HepG2 (cell line): ENCODE data around the gene ADAMTS17. TPM values are rescaled to one million over a fixed set of nuclear protein-coding genes. Genes with fewer than 3 reads are reported as not detected.

ENCODE experiments used
- ATAC-seq: fragments of 200-7000 bp; cut with Tn5 transposase; 3 replicates; pipeline ENCODE4 v1.9.1; 2020; ENCODE audit warnings: mild to moderate bottlenecking, moderate library complexity
- BruUV-seq: library from RNA; stranded (reverse); fragments of 400-500 nt; replicated peaks from 2 replicates; lab custom pipeline; 2021; lab: Mats Ljungman, UMichigan
- CTCF ChIA-PET: fragments of 300-600 bp; formaldehyde crosslinking; extraction: SDS; loops from one replicate; lab custom pipeline; 2021; ENCODE audit warnings: low total read pairs, inconsistent platforms, low intra/inter-chr PET ratio; lab: Yijun Ruan, JAX
- POLR2A ChIA-PET: fragments of 350-600 bp; sonication (Branson Sonifier 250); formaldehyde crosslinking; loops from one replicate; lab custom pipeline; 2020; ENCODE audit warnings: antibody characterized with exemption, inconsistent platforms; lab: Yijun Ruan, JAX
- DNase-seq: peaks from one replicate; pipeline ENCODE4 v3.0.0-alpha.2; 2015; ENCODE audit warnings: low spot score
- FAIRE-seq: peaks from 3 replicates; lab custom pipeline; 2011; peaks lifted over from hg19 to GRCh38; lab: Jason Lieb, UNC
- H2AFZ ChIP-seq: one replicate; pipeline ENCODE4 v1.6.1; 2011; ENCODE audit warnings: low read length, inconsistent platforms
- H3K27ac ChIP-seq: fragments of 300-600 bp; 3 replicates; pipeline ENCODE4 v1.8.0; 2011; ENCODE audit warnings: mixed run types, mild to moderate bottlenecking, mixed read lengths, low read length, inconsistent platforms; ENCODE audit not compliant: insufficient read depth; ENCODE audit errors: extremely low read length
- H3K27me3 ChIP-seq, 2 experiments: fragments of 200-600 bp in 1 of 2; 2 replicates in 1 of 2; 3 replicates in 1 of 2; pipeline versions ENCODE4 v1.6.0 to v1.8.0; 2011; ENCODE audit warnings: low read length in 2 of 2, mild to moderate bottlenecking in 2 of 2, moderate library complexity in 2 of 2, inconsistent platforms in 1 of 2; ENCODE audit not compliant: insufficient read depth in 2 of 2, control insufficient read depth in 1 of 2
- H3K36me3 ChIP-seq, 2 experiments: fragments of 200-600 bp in 1 of 2; replicated peaks in 1 of 2; 2 replicates in 1 of 2; 3 replicates in 1 of 2; pipeline versions ENCODE4 v1.5.1 to v1.8.0; 2011; ENCODE audit warnings: low read length in 2 of 2, inconsistent platforms in 1 of 2; ENCODE audit not compliant: insufficient read depth in 2 of 2, control insufficient read depth in 1 of 2
- H3K4me1 ChIP-seq: 2 replicates; pipeline ENCODE4 v1.5.1; 2012; ENCODE audit warnings: low read length, inconsistent platforms; ENCODE audit not compliant: insufficient read depth
- H3K4me2 ChIP-seq: 2 replicates; pipeline ENCODE4 v1.6.0; 2011; ENCODE audit warnings: low read depth, low read length, inconsistent platforms
- H3K4me3 ChIP-seq, 3 experiments: fragments of 200-600 bp in 1 of 3; sonication (generic), shearing (Covaris generic) in 1 of 3; replicated peaks in 1 of 3; 2 replicates each; pipeline ENCODE4 v1.5.1; 2011 to 2016; ENCODE audit warnings: low read length in 3 of 3, inconsistent platforms in 2 of 3, low read depth in 2 of 3, mild to moderate bottlenecking in 2 of 3, control low read depth in 1 of 3, mixed read lengths in 1 of 3; ENCODE audit not compliant: insufficient read depth in 1 of 3
- H3K79me2 ChIP-seq: one replicate; pipeline ENCODE4 v1.6.1; 2011; ENCODE audit warnings: low read length, inconsistent platforms; ENCODE audit not compliant: insufficient read depth
- H3K9ac ChIP-seq: 2 replicates; pipeline ENCODE4 v1.6.0; 2011; ENCODE audit warnings: mild to moderate bottlenecking, low read depth, low read length, inconsistent platforms; ENCODE audit not compliant: insufficient read depth
- H3K9me3 ChIP-seq: 2 replicates; pipeline ENCODE4 v1.5.1; 2012; ENCODE audit warnings: mild to moderate bottlenecking, low read length
- H4K20me1 ChIP-seq: 2 replicates; pipeline ENCODE4 v1.6.0; 2011; ENCODE audit warnings: inconsistent platforms, mild to moderate bottlenecking, low read length, moderate library complexity; ENCODE audit not compliant: insufficient read depth
- ARNT ChIP-seq: fragments of 450-650 bp; IDR thresholded peaks from 2 replicates; pipeline ENCODE4 v1.6.1; 2017
- MLLT10 ChIP-seq: sonication (generic); formaldehyde crosslinking; IDR thresholded peaks from 2 replicates; pipeline ENCODE4 v1.4.0; 2020; ENCODE audit warnings: missing genetic modification reagents
- SALL1 ChIP-seq: sonication (generic); formaldehyde crosslinking; IDR thresholded peaks from 2 replicates; pipeline ENCODE4 v1.8.0; 2022; ENCODE audit warnings: mild to moderate bottlenecking, missing genetic modification reagents
- SIX1 ChIP-seq: sonication (generic); formaldehyde crosslinking; IDR thresholded peaks from 2 replicates; pipeline ENCODE4 v1.4.0; 2020; ENCODE audit warnings: missing genetic modification reagents, borderline replicate concordance
- ZNF761 ChIP-seq: sonication (generic); formaldehyde crosslinking; conservative IDR thresholded peaks from 2 replicates; pipeline ENCODE4 v1.4.0; 2020; ENCODE audit warnings: mild to moderate bottlenecking, missing genetic modification reagents
- WGBS: methylation state at CpG from one replicate; pipeline ENCODE4 v1.1.6; 2017; ENCODE audit warnings: low lambda C conversion rate; 5-methylcytosine and 5-hydroxymethylcytosine counted together
- in situ Hi-C: cut with HindIII; loops from 2 replicates; pipeline ENCODE4 v1.10.0; 2017; ENCODE audit warnings: low pct_unique_long_range_greater_than_20kb; ENCODE audit not compliant: extremely low pct_ligation_motif_present
- intact Hi-C: fragments of 100-400 bp; cut with micrococcal nuclease; formaldehyde crosslinking; loops from one replicate; pipeline ENCODE4 v1.10.0; 2022; ENCODE audit not compliant: unreplicated experiment
- polyA plus RNA-seq, 8 experiments: library from polyadenylated mRNA; depleted of rRNA in 3 of 8; stranded (reverse) in 7 of 8; unstranded in 1 of 8; fragments of >200 nt; fragmentation: Illumina TruSeq in 4 of 8; extraction: Trizol in 4 of 8; gene quantifications; 2 replicates each; pipeline versions ENCODE4 v1.2.1 to v1.2.3, GENCODE V29; 2011 to 2016; ENCODE audit warnings: low read depth in 4 of 8, missing spikeins in 1 of 8, mixed read lengths in 1 of 8; ENCODE audit not compliant: insufficient read depth in 1 of 8
- total RNA-seq, 5 experiments: library from RNA; depleted of rRNA; stranded (reverse); fragments of >200 nt; fragmentation: Illumina TruSeq; extraction: Trizol; gene quantifications; 2 replicates each; pipeline ENCODE4 v1.2.3, GENCODE V29; 2016; ENCODE audit warnings: low read depth in 1 of 5
- TF ChIP-seq, protein P1 (sequence below): sonication (generic); formaldehyde crosslinking; IDR thresholded peaks from 2 replicates; pipeline ENCODE4 v1.4.0; 2020; ENCODE audit warnings: missing genetic modification reagents

Gene ADAMTS17
- total and polyA plus RNA-seq, 2 of the 13 experiments (the other 11 are each of a cell fraction or from before 2014, with no cell fraction given), result 0.02 to 0.04 TPM

GRCh38 chr15:100384108-100384410 lies 42.3 kb upstream of the ADAMTS17 start:
- 38% methylated on average over 8 of the region's 10 CpGs for WGBS
- ChIA-PET CTCF (interaction anchor here (0.8 to 3.5 kb wide), 4 partner anchors 32 to 592 kb away, joined by 3 to 41 read pairs (median 8); partner anchors contain the start of gene ADAMTS17), POLR2A (interaction anchor here (1.7 kb wide), 1 partner anchor 34 kb away, joined by 4 read pairs; no protein-coding TSS in a partner anchor)
- H3K36me3 ChIP-seq, result no peaks in the 10 kb centered on the region
- ATAC-seq (peak; percentile 44), FAIRE-seq (no peak), DNase-seq (no peak)
- H3K27me3 ChIP-seq, result peaks cover 0 to 3% of the 10 kb centered on the region in 2 experiments; a peak in 1 of 5 replicates
- intact Hi-C loops (loop anchor here (5.0 kb wide), 2 partner anchors 42 to 592 kb away; partner anchors contain the start of gene ADAMTS17), in situ Hi-C loops (loop anchor here (10.0 kb wide), 1 partner anchor 49 kb away; no protein-coding TSS in a partner anchor)
- H3K27ac ChIP-seq, result no peak overlapping the region
- no TSS peak for BruUV-seq
- H2AFZ ChIP-seq, result no peak overlapping the region
- no peak overlapping the region for H3K9ac ChIP-seq
- TF ChIP-seq SALL1 (no peak), SIX1 (CRISPR knock-in tag) (no peak), ZNF761 (CRISPR knock-in tag) (no peak), MLLT10 (CRISPR knock-in tag) (no peak), ARNT (no peak)
- TF ChIP-seq, protein P1, sequence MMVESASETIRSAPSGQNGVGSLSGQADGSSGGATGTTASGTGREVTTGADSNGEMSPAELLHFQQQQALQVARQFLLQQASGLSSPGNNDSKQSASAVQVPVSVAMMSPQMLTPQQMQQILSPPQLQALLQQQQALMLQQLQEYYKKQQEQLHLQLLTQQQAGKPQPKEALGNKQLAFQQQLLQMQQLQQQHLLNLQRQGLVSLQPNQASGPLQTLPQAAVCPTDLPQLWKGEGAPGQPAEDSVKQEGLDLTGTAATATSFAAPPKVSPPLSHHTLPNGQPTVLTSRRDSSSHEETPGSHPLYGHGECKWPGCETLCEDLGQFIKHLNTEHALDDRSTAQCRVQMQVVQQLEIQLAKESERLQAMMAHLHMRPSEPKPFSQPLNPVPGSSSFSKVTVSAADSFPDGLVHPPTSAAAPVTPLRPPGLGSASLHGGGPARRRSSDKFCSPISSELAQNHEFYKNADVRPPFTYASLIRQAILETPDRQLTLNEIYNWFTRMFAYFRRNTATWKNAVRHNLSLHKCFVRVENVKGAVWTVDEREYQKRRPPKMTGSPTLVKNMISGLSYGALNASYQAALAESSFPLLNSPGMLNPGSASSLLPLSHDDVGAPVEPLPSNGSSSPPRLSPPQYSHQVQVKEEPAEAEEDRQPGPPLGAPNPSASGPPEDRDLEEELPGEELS, result no peak
- TF ChIP-seq, all 625 proteins: peak for 0
- Histone ChIP-seq H3K9me3 (no peaks in the 10 kb centered on the region), H3K4me2 (no peak overlapping the region), H3K79me2 (no peaks in the 10 kb centered on the region), H4K20me1 (no peaks in the 10 kb centered on the region), H3K4me1 (no peaks in the 10 kb centered on the region), H3K4me3 (no peak overlapping the region)
